ENCODE results near the gene DPYD.

The DPYD gene

DNA sequence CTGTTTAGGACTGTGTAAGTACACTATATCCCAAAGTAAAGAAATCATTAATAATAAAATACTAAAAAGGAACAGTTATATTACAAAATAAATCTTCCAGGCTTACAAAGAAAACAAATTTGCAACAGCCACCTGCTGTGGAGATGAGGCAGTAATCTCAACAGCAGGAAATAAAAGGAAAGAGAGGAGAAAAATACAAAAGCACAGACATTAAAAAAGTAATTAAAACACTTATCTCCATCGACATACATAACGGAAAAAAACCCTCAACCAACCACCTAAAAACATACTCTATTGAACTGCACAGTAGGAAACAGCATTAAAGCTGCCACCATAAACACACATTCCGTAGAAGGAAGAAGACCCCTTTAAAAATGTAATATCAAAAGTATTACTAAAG lies 317.6 kb downstream of the DPYD start:
- TF ChIP-seq, protein P1, sequence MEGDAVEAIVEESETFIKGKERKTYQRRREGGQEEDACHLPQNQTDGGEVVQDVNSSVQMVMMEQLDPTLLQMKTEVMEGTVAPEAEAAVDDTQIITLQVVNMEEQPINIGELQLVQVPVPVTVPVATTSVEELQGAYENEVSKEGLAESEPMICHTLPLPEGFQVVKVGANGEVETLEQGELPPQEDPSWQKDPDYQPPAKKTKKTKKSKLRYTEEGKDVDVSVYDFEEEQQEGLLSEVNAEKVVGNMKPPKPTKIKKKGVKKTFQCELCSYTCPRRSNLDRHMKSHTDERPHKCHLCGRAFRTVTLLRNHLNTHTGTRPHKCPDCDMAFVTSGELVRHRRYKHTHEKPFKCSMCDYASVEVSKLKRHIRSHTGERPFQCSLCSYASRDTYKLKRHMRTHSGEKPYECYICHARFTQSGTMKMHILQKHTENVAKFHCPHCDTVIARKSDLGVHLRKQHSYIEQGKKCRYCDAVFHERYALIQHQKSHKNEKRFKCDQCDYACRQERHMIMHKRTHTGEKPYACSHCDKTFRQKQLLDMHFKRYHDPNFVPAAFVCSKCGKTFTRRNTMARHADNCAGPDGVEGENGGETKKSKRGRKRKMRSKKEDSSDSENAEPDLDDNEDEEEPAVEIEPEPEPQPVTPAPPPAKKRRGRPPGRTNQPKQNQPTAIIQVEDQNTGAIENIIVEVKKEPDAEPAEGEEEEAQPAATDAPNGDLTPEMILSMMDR (IDR thresholded peaks at IDR 0.05; ENCODE audit: borderline replicate concordance, control extremely low read depth, extremely low read depth, insufficient read depth, missing control alignments), result no peak
- no peak for DNase-seq (ENCODE audit: low spot score)
- in situ Hi-C loops (cut with MboI; ENCODE audit: low sequenced_read_pairs, unreplicated experiment), result no loop called here

DNA sequence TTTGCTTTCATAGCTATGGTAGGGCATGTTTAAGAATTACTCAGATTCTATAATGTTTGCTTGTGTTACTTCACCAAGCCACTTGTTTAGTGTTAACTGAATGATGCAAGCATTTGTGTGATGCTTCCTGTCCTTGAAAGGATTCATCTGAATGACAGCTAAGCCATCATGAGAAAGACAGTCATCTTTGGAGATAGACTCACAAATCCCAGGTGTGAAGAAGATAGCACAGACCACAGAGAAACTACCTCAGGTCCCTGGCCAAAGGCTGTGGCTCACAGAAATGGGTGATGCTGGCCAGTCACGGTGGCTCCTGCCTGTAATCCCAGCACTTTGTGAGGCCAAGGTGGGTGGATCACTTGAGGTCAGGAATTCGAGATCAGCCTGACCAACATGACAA lies 321.4 kb downstream of the DPYD start:
- no peak for DNase-seq (ENCODE audit: low spot score)
- TF ChIP-seq, protein P1 (IDR thresholded peaks at IDR 0.05; ENCODE audit: borderline replicate concordance, control extremely low read depth, extremely low read depth, insufficient read depth, missing control alignments), result no peak
- in situ Hi-C loops (cut with MboI; ENCODE audit: low sequenced_read_pairs, unreplicated experiment), result no loop called here

DNA sequence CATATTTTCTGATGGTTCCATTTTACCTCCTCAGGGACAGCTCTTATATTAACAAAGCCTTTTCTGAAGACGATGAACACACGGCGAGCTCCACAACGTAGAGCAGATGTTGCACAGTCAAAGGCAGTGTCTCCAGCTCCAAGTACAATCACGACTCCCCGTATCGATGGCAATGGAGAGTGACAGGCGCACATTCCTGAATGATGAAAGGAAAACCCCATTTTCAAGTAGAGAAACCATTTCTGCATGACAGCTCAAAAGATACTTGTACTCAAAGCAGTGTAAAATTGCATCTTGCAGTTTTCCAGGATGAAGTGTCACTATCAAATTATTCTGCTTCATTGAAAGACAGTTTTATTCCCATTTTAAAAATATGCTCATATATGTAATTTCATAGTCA lies 327.6 kb downstream of the DPYD start:
- in situ Hi-C loops (cut with MboI; ENCODE audit: low sequenced_read_pairs, unreplicated experiment), result no loop called here
- DNase-seq (ENCODE audit: low spot score), result no peak
- TF ChIP-seq, protein P1 (IDR thresholded peaks at IDR 0.05; ENCODE audit: borderline replicate concordance, control extremely low read depth, extremely low read depth, insufficient read depth, missing control alignments), result no peak

DNA sequence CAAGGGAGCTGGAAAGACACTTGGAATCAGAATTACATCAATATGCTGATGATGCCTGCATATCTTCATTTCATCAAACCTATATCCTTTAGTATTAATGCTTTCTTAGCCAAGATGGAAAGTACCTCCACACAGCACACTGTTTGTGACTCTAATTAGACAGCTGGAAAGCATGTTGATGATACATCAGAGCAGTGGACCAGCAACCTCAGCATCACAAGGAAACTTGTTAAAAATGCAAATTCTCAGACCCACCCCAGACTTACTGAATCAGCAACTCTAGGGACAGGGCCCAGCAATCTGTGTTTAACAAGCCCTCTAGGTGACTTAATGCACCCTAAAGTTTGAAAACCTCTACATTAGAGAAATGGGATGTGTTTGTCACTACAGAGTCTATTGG lies 332.1 kb downstream of the DPYD start:
- in situ Hi-C loops (cut with MboI; ENCODE audit: low sequenced_read_pairs, unreplicated experiment), result no loop called here
- TF ChIP-seq, protein P1 (IDR thresholded peaks at IDR 0.05; ENCODE audit: borderline replicate concordance, control extremely low read depth, extremely low read depth, insufficient read depth, missing control alignments), result no peak
- DNase-seq (ENCODE audit: low spot score), result no peak

DNA sequence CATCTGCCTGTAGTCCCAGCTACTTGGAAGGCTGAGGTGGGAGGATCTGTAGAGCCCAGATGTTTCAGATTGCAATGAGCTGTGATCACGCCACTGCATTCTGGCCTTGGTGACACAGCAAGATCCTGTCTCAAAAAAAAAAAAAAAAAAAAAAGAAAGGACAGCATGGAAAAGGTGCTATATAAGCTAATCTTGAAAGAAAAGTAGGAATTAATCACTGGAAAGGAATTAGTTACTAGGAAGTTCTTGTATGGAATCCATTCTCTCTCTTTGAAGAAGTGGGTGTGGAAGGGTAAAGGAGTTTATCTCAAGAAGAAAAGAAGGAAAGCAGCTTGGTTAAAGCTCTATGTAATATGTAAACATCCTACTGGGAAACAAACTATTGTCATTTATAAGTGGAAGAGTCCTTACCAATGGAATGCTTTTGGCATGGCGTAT lies 339.2 kb downstream of the DPYD start:
- DNase-seq (ENCODE audit: low spot score), result no peak
- in situ Hi-C loops (cut with MboI; ENCODE audit: low sequenced_read_pairs, unreplicated experiment), result no loop called here
- TF ChIP-seq, protein P1 (IDR thresholded peaks at IDR 0.05; ENCODE audit: borderline replicate concordance, control extremely low read depth, extremely low read depth, insufficient read depth, missing control alignments), result no peak

DNA sequence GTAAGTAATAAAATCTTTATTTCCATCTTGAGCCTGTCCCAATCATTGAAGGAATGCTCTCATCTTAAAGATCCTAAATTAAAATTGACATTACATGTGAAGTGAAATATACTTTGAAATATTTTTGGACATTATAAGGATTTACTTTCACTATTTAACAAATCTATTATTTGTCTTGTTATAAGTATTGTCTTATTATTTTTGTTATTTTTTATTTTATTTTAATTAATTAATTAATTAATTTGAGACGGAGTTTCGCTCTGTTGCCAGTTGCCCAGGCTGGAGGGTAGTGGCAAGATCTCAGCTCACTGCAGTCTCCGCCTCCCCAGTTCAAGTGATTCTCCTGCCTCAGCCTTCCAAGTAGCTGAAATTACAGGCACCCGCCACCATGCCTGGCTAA lies 343.2 kb downstream of the DPYD start:
- in situ Hi-C loops (cut with MboI; ENCODE audit: low sequenced_read_pairs, unreplicated experiment), result no loop called here
- no peak for DNase-seq (ENCODE audit: low spot score)
- TF ChIP-seq, protein P1 (IDR thresholded peaks at IDR 0.05; ENCODE audit: borderline replicate concordance, control extremely low read depth, extremely low read depth, insufficient read depth, missing control alignments), result no peak

DNA sequence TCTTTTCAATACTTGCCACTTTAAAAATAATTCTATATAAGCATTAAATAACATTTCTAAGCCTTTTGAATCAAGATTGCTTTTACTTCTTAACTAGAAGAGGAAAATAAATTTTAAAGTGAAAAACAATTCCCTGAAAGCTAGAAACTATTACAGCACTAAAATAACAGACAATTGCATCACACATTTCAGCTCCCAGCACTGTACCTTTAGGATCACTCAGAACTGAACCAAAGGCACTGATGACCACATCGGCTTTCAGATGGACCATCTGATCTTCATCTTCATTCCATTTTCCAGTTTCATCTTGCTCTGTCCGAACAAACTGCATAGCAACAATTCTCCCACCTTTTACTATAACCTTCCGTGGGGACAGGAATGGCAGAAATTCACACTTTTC lies 347.3 kb downstream of the DPYD start:
- in situ Hi-C loops (cut with MboI; ENCODE audit: low sequenced_read_pairs, unreplicated experiment), result no loop called here
- TF ChIP-seq, protein P1 (IDR thresholded peaks at IDR 0.05; ENCODE audit: borderline replicate concordance, control extremely low read depth, extremely low read depth, insufficient read depth, missing control alignments), result no peak
- no peak for DNase-seq (ENCODE audit: low spot score)
